A549 (cell line): ENCODE data around the gene SLCO3A1. TPM values are rescaled to one million over a fixed set of nuclear protein-coding genes. Genes with fewer than 3 reads are reported as not detected.

Experiments
- ATAC-seq, 2 experiments: fragments of 200-7000 bp in 1 of 2; fragments of >200 bp in 1 of 2; cut with Nextera tagmentation in 1 of 2; cut with Tn5 transposase in 1 of 2; 3 replicates each; pipeline versions ENCODE4 v1.8.0 to v1.9.1; 2018 to 2020; ENCODE audit warnings: mild to moderate bottlenecking in 1 of 2, moderate library complexity in 1 of 2
- CTCF ChIA-PET: fragments of 300-600 bp; sonication (Branson Sonifier 250); formaldehyde crosslinking; extraction: SDS; loops from one replicate; lab custom pipeline; 2021; ENCODE audit warnings: antibody characterized with exemption, inconsistent platforms; lab: Yijun Ruan, JAX
- POLR2A ChIA-PET: fragments of 350-600 bp; formaldehyde crosslinking; extraction: SDS; loops from one replicate; lab custom pipeline; 2021; ENCODE audit warnings: antibody characterized with exemption, inconsistent platforms; lab: Yijun Ruan, JAX
- DNase-seq, 2 experiments: peaks; one replicate each; pipeline versions ENCODE4 v3.0.0 to v3.0.0-alpha.2; 2011 to 2016; ENCODE audit warnings: low read depth in 1 of 2, low spot score in 1 of 2
- FAIRE-seq: peaks from 2 replicates; lab custom pipeline; 2011; peaks lifted over from hg19 to GRCh38; lab: Jason Lieb, UNC
- H3K27ac ChIP-seq, 2 experiments: fragments of >200 bp; sonication (Bioruptor Twin); formaldehyde crosslinking; 3 replicates each; pipeline ENCODE4 v1.5.1; 2016 to 2017
- H3K4me1 ChIP-seq: fragments of >200 bp; sonication (Bioruptor Twin); formaldehyde crosslinking; 3 replicates; pipeline ENCODE4 v1.6.1; 2016
- H3K4me2 ChIP-seq: fragments of >200 bp; sonication (Bioruptor Twin); formaldehyde crosslinking; 3 replicates; pipeline ENCODE4 v1.6.1; 2016
- H3K4me3 ChIP-seq: fragments of >200 bp; sonication (Bioruptor Twin); formaldehyde crosslinking; 3 replicates; pipeline ENCODE4 v1.5.1; 2016
- H3K9me3 ChIP-seq: fragments of >200 bp; sonication (Bioruptor Twin); formaldehyde crosslinking; 3 replicates; pipeline ENCODE4 v1.6.1; 2016
- CBX2 ChIP-seq: fragments of 200-600 bp; sonication (generic); IDR thresholded peaks from 2 replicates; pipeline ENCODE4 v1.6.1; 2016; ENCODE audit warnings: low read depth, mild to moderate bottlenecking, borderline replicate concordance
- CEBPB ChIP-seq, 2 experiments: fragments of >200 bp in 1 of 2; sonication (Bioruptor Twin) in 1 of 2; formaldehyde crosslinking in 1 of 2; IDR thresholded peaks; 2 replicates each; pipeline ENCODE4 v1.6.1; 2012 to 2016
- CHD4 ChIP-seq: fragments of 200-600 bp; sonication (generic); IDR thresholded peaks from 2 replicates; pipeline ENCODE4 v1.6.1; 2016; ENCODE audit warnings: antibody characterized with exemption, mild to moderate bottlenecking, borderline replicate concordance
- EHF ChIP-seq: fragments of 250-450 bp; sonication (Bioruptor Pico); IDR thresholded peaks from 2 replicates; pipeline ENCODE4 v1.5.0; 2020; ENCODE audit warnings: mild to moderate bottlenecking
- EHMT2 ChIP-seq: fragments of 200-600 bp; sonication (generic); IDR thresholded peaks from 2 replicates; pipeline ENCODE4 v1.6.1; 2016; ENCODE audit warnings: antibody characterized with exemption, low read depth, mild to moderate bottlenecking, moderate library complexity
- FOSB ChIP-seq: fragments of 250-450 bp; sonication (Bioruptor Pico); IDR thresholded peaks from 2 replicates; pipeline ENCODE4 v1.5.0; 2020; ENCODE audit warnings: mild to moderate bottlenecking, moderate library complexity
- FOSL2 ChIP-seq, 2 experiments: fragments of 450-650 bp in 1 of 2; fragments of >200 bp in 1 of 2; sonication (Bioruptor Twin) in 1 of 2; formaldehyde crosslinking; IDR thresholded peaks; 2 replicates each; pipeline versions ENCODE4 v1.5.0 to v1.6.1; 2016 to 2020; ENCODE audit warnings: mild to moderate bottlenecking in 1 of 2, moderate library complexity in 1 of 2
- FOXS1 ChIP-seq: fragments of 250-450 bp; sonication (Bioruptor Pico); IDR thresholded peaks from 2 replicates; pipeline ENCODE4 v1.5.0; 2020; ENCODE audit warnings: mild to moderate bottlenecking, moderate library complexity
- HDAC2 ChIP-seq: fragments of 200-600 bp; sonication (generic); IDR thresholded peaks from 2 replicates; pipeline ENCODE4 v1.6.1; 2016
- HOXA7 ChIP-seq: fragments of 250-450 bp; sonication (Bioruptor Pico); IDR thresholded peaks from 2 replicates; pipeline ENCODE4 v1.5.0; 2020; ENCODE audit warnings: mild to moderate bottlenecking, moderate library complexity
- HOXB13 ChIP-seq: fragments of 250-450 bp; sonication (Bioruptor Pico); IDR thresholded peaks from 2 replicates; pipeline ENCODE4 v1.5.0; 2020; ENCODE audit warnings: low read depth, mild to moderate bottlenecking, moderate library complexity
- JUNB ChIP-seq: fragments of >200 bp; sonication (Bioruptor Twin); formaldehyde crosslinking; IDR thresholded peaks from 2 replicates; pipeline ENCODE4 v1.6.1; 2016
- NPAS2 ChIP-seq: fragments of 250-450 bp; sonication (Bioruptor Pico); IDR thresholded peaks from 2 replicates; pipeline ENCODE4 v1.8.0; 2022; ENCODE audit warnings: mild to moderate bottlenecking, moderate library complexity, borderline replicate concordance
- SMC3 ChIP-seq: fragments of >200 bp; sonication (Bioruptor Twin); formaldehyde crosslinking; IDR thresholded peaks from 3 replicates; pipeline ENCODE4 v1.6.1; 2018; ENCODE audit warnings: inconsistent platforms
- SREBF2 ChIP-seq: fragments of 450-650 bp; IDR thresholded peaks from 2 replicates; pipeline ENCODE4 v1.6.1; 2014; ENCODE audit warnings: mild to moderate bottlenecking, moderate library complexity
- TP53 ChIP-seq: fragments of 250-450 bp; sonication (Bioruptor Pico); IDR thresholded peaks from 2 replicates; pipeline ENCODE4 v1.5.0; 2021; ENCODE audit warnings: mild to moderate bottlenecking, moderate library complexity
- USF2 ChIP-seq: fragments of 450-650 bp; IDR thresholded peaks from 2 replicates; pipeline ENCODE4 v1.6.1; 2014; ENCODE audit warnings: antibody characterized with exemption
- ZC3H11A ChIP-seq: fragments of 450-650 bp; IDR thresholded peaks from 2 replicates; pipeline ENCODE4 v1.6.1; 2014; ENCODE audit warnings: antibody characterized with exemption, mild to moderate bottlenecking
- WGBS: methylation state at CpG from one replicate; pipeline ENCODE4 v1.1.6; 2017; ENCODE audit errors: missing lambda C conversion rate; 5-methylcytosine and 5-hydroxymethylcytosine counted together
- polyA plus RNA-seq, 4 experiments: library from polyadenylated mRNA; depleted of rRNA in 3 of 4; stranded (reverse); fragments of >200 nt; fragmentation: RNase III in 1 of 4; extraction: RNeasy Plus Mini Kit Qiagen cat#74134 plus additional on column Dnase treatment in 1 of 4; gene quantifications; 2 replicates in 3 of 4; 3 replicates in 1 of 4; pipeline ENCODE4 v1.2.3, GENCODE V29; 2011 to 2017
- TF ChIP-seq, protein P1 (sequence below): fragments of >200 bp; sonication (Bioruptor Twin); formaldehyde crosslinking; IDR thresholded peaks from 3 replicates; pipeline ENCODE4 v1.6.1; 2016

Gene SLCO3A1
- polyA plus RNA-seq, 2 of the 4 experiments (the other 2 are of a cell fraction): 16.8 to 17.0 TPM

DNA sequence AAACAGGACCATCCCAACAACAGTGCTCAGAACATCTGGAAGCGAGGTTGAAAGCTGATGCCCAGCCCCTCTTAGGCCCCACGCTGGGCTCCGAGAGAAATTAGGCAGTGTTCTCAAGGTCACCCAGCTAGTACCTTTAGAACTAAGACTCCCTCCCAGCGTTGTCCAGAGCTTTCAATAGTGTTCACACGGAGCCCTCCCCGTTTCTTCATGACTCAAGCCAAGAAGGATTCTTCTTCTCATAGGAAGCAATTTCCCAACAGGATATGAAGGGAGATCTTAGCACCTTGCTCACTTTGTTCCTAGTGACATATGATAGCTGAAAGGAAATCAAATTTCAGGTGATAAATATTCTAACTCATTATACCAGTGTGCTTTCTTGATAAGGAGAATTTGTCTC lies 296.0 kb downstream of the SLCO3A1 start:
- no peaks in the 10 kb centered on the region for H3K9me3 ChIP-seq
- WGBS: 80% methylated on average over 6 of the region's 6 CpGs
- CTCF ChIA-PET: interaction anchor here (0.7 to 1.4 kb wide), 2 partner anchors 25 to 847 kb away, joined by 3 to 4 read pairs; no protein-coding TSS in a partner anchor
- POLR2A ChIA-PET: no interaction called here
- H3K4me3 ChIP-seq: no peak overlapping the region
- no peak for FAIRE-seq
- TF ChIP-seq HOXA7 (CRISPR knock-in tag) (no peak), USF2 (no peak), HDAC2 (no peak)
- DNase-seq: no peak
- no peaks in the 10 kb centered on the region for H3K4me1 ChIP-seq
- no peak overlapping the region for H3K27ac ChIP-seq
- no peak overlapping the region for H3K4me2 ChIP-seq
- no peak for ATAC-seq

GRCh38 chr15:92151168-92151567 lies 297.7 kb downstream of the SLCO3A1 start:
- Histone ChIP-seq H3K4me1 (no peaks in the 10 kb centered on the region), H3K27ac (no peak overlapping the region), H3K9me3 (no peaks in the 10 kb centered on the region), H3K4me3 (no peak overlapping the region), H3K4me2 (no peak overlapping the region)
- ChIA-PET POLR2A (no interaction called here), CTCF (interaction anchor here (0.6 to 1.1 kb wide), 3 partner anchors 23 to 564 kb away, joined by 3 read pairs; no protein-coding TSS in a partner anchor)
- WGBS: 84% methylated on average over 8 of the region's 8 CpGs
- ATAC-seq (no peak), DNase-seq (no peak), FAIRE-seq (no peak)
- no peak for TF ChIP-seq HOXB13 (CRISPR knock-in tag)
- no peak for TF ChIP-seq CHD4
- TF ChIP-seq, protein P1, sequence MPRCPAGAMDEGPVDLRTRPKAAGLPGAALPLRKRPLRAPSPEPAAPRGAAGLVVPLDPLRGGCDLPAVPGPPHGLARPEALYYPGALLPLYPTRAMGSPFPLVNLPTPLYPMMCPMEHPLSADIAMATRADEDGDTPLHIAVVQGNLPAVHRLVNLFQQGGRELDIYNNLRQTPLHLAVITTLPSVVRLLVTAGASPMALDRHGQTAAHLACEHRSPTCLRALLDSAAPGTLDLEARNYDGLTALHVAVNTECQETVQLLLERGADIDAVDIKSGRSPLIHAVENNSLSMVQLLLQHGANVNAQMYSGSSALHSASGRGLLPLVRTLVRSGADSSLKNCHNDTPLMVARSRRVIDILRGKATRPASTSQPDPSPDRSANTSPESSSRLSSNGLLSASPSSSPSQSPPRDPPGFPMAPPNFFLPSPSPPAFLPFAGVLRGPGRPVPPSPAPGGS: no peak

- WGBS: 43% methylated on average over 3 of the region's 3 CpGs
- ChIA-PET POLR2A (no interaction called here), CTCF (interaction anchor here (1.1 kb wide), 1 partner anchor 23 kb away, joined by 3 read pairs; no protein-coding TSS in a partner anchor)
- no peak for ATAC-seq
- no peak for DNase-seq
- Histone ChIP-seq H3K4me2 (no peak overlapping the region), H3K4me3 (no peak overlapping the region), H3K9me3 (no peaks in the 10 kb centered on the region), H3K4me1 (no peaks in the 10 kb centered on the region), H3K27ac (no peak overlapping the region)
- peak; percentile 13 for FAIRE-seq
- TF ChIP-seq, protein P1: no peak
- TF ChIP-seq HDAC2 (no peak), EHMT2 (no peak), FOXS1 (no peak), CBX2 (no peak), SREBF2 (no peak), JUNB (no peak), FOSL2 (IDR thresholded peaks at IDR 0.05) (no peak), FOSL2 (CRISPR knock-in tag; IDR thresholded peaks at IDR 0.05) (no peak), EHF (CRISPR knock-in tag) (no peak), NPAS2 (CRISPR knock-in tag) (no peak), TP53 (no peak), ZC3H11A (no peak), CEBPB (IDR thresholded peaks at IDR 0.05) (no peak), FOSB (CRISPR knock-in tag) (no peak), SMC3 (no peak)
Observed at GRCh38 chr15:92151741-92152140, 298.2 kb downstream of the SLCO3A1 start.
